OCI-LY7 (cell line): ENCODE results near the gene ZBTB3. TPM values are rescaled to one million over a fixed set of nuclear protein-coding genes. Genes with fewer than 3 reads are reported as not detected.

Experiments
- BruUV-seq: library from RNA; stranded (reverse); fragments of 400-500 nt; replicated peaks from 2 replicates; lab custom pipeline; 2021; lab: Mats Ljungman, UMichigan
- CTCF ChIA-PET: fragments of 300-600 bp; sonication (Branson Sonifier 250); formaldehyde crosslinking; loops from one replicate; lab custom pipeline; 2022; ENCODE audit warnings: antibody characterized with exemption; ENCODE audit not compliant: unreplicated experiment; lab: Charles Lee
- POLR2A ChIA-PET: fragments of 300-600 bp; sonication (Branson Sonifier 250); formaldehyde crosslinking; loops from one replicate; lab custom pipeline; 2022; ENCODE audit warnings: antibody characterized with exemption; lab: Charles Lee
- DNase-seq: peaks from one replicate; pipeline ENCODE4 v3.0.0-alpha.2; 2015; ENCODE audit warnings: low spot score
- H2AFZ ChIP-seq: fragments of 200-600 bp; sonication (generic), shearing (Covaris generic); 2 replicates; pipeline ENCODE4 v1.6.1; 2014; ENCODE audit warnings: mild to moderate bottlenecking, antibody characterized with exemption, low read length, moderate library complexity
- H3K27ac ChIP-seq: fragments of 200-600 bp; sonication (generic); 2 replicates; pipeline ENCODE4 v1.5.1; 2014; ENCODE audit warnings: mixed run types, low read depth, mild to moderate bottlenecking, moderate library complexity, low read length, inconsistent platforms; ENCODE audit not compliant: poor library complexity, severe bottlenecking
- H3K36me3 ChIP-seq: fragments of 200-600 bp; sonication (generic); 2 replicates; pipeline ENCODE4 v1.6.1; 2014; ENCODE audit warnings: mild to moderate bottlenecking, antibody characterized with exemption, low read length, moderate library complexity, mixed read lengths; ENCODE audit not compliant: insufficient read depth
- H3K4me1 ChIP-seq: fragments of 200-600 bp; sonication (generic); 2 replicates; pipeline ENCODE4 v1.5.1; 2014; ENCODE audit warnings: mild to moderate bottlenecking, low read length; ENCODE audit not compliant: insufficient read depth, poor library complexity, severe bottlenecking
- H3K4me2 ChIP-seq: fragments of 200-600 bp; sonication (generic); 2 replicates; pipeline ENCODE4 v1.6.1; 2014; ENCODE audit warnings: mild to moderate bottlenecking, low read length
- H3K4me3 ChIP-seq: fragments of 200-600 bp; sonication (generic); 2 replicates; pipeline ENCODE4 v1.5.1; 2014; ENCODE audit warnings: mild to moderate bottlenecking, low read depth, low read length; ENCODE audit not compliant: poor library complexity, severe bottlenecking
- H3K79me2 ChIP-seq: fragments of 200-600 bp; sonication (generic); 2 replicates; pipeline ENCODE4 v1.6.1; 2016; ENCODE audit warnings: low read depth, mild to moderate bottlenecking, low read length, moderate library complexity, mixed read lengths; ENCODE audit not compliant: insufficient read depth
- H3K9me2 ChIP-seq: fragments of 200-600 bp; sonication (generic); 2 replicates; pipeline ENCODE4 v1.6.1; 2016; ENCODE audit warnings: mild to moderate bottlenecking, low read length, mixed read lengths; ENCODE audit not compliant: insufficient read depth
- H3K9me3 ChIP-seq: fragments of 200-600 bp; sonication (generic); 2 replicates; pipeline ENCODE4 v1.6.1; 2014; ENCODE audit warnings: mild to moderate bottlenecking, mixed run types, low read length, mixed read lengths
- H4K20me1 ChIP-seq: fragments of 200-600 bp; sonication (generic); 2 replicates; pipeline ENCODE4 v1.6.1; 2014; ENCODE audit warnings: mild to moderate bottlenecking, antibody characterized with exemption, low read length, moderate library complexity, mixed read lengths; ENCODE audit not compliant: insufficient read depth
- EZH2phosphoT487 ChIP-seq: fragments of 200-600 bp; sonication (generic); IDR thresholded peaks from 2 replicates; pipeline ENCODE4 v1.6.1; 2018; ENCODE audit warnings: low read depth, borderline replicate concordance, mild to moderate bottlenecking, mixed run types, antibody characterized with exemption, low read length, moderate library complexity, mixed read lengths
- intact Hi-C: fragments of 100-400 bp; cut with micrococcal nuclease; formaldehyde crosslinking; loops from one replicate; pipeline ENCODE4 v1.10.0; 2022; ENCODE audit not compliant: unreplicated experiment
- total RNA-seq, 2 experiments: library from RNA; depleted of rRNA in 1 of 2; stranded (reverse); fragments of >200 nt in 1 of 2; shearing (Covaris generic) in 1 of 2; gene quantifications; 2 replicates each; pipeline ENCODE4 v1.2.3, GENCODE V29; 2014 to 2022
- TF ChIP-seq, protein P1 (sequence below): fragments of 200-600 bp; sonication (generic); conservative IDR thresholded peaks from 2 replicates; pipeline ENCODE4 v1.5.1; 2014; ENCODE audit warnings: mild to moderate bottlenecking, antibody characterized with exemption, low read length, moderate library complexity, mixed read lengths

ZBTB3 gene
- total RNA-seq, 2 experiments from 2014 or later = 11.3 to 11.8 TPM

DNA sequence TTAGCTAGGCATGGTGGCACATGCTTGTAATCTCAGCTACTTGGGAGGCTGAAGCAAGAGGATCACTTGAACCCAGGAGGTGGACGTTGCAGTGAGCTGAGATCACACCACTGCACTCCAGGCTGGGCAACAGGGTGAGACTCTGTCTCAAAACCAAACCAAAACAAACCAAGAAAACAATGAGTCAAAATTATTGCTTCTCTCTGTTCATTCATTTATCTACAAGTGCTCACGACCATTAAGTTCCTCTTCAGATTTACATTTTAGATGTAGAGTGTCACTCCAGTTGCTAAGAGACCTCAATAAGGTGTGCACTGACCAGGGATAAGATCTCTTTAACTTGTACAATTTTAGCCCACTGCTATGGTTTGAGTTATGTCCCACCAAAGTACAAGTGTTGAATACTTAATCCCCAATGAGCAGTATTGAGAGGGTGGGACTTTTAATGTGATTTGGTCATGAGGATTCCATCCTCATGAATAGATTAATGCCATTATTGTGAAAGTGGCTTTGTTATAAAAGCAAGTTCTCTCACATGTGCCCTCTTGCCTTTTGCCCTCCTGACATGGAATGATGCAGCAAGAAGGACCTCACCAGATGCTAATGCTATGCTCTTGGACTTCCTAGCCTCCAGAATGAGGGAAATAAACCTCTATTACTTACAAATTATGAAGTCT, 34.5 kb downstream of the ZBTB3 start:
- Histone ChIP-seq H3K4me1 (peaks cover 7% of the 10 kb centered on the region), H3K4me3 (no peak overlapping the region), H3K79me2 (peaks cover 48% of the 10 kb centered on the region), H3K4me2 (no peak overlapping the region), H3K9me2 (no peaks in the 10 kb centered on the region), H4K20me1 (peaks cover 15% of the 10 kb centered on the region), H3K36me3 (peaks cover 99% of the 10 kb centered on the region), H2AFZ (no peak overlapping the region), H3K9me3 (no peaks in the 10 kb centered on the region), H3K27ac (no peak overlapping the region)
- no peak for TF ChIP-seq EZH2phosphoT487
- intact Hi-C loops = no loop called here
- no TSS peak for BruUV-seq
- ChIA-PET CTCF (no interaction called here), POLR2A (interaction anchor here (0.7 kb wide), 1 partner anchor 11 kb away, joined by 4 read pairs; no protein-coding TSS in a partner anchor)
- DNase-seq = no peak

DNA sequence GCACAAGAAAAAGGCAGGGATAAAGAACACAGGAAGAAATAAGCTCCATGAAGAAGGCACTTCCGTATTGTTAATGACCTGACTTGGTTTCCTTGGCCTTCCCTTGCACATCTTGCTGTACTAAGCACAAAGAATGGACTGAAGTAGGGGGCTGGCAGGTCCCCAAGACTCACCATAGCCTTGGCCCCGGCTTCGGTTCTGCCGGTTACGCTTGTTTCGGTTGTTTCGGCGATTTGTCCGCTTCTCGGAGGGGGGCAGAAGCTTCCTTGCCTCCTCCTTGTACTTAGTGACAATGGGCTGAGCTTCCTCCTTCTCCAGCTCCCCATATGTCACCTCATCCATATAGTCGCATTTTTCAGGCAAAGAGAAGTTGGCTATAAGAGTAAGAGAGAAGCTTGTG, 37.1 kb downstream of the ZBTB3 start:
- ChIA-PET POLR2A (interaction anchor here (0.9 kb wide), 1 partner anchor 118 kb away, joined by 3 read pairs; no protein-coding TSS in a partner anchor), CTCF (interaction anchor here (1.1 kb wide), 1 partner anchor 11 kb away, joined by 3 read pairs; the partner anchor contains the start of gene HNRNPUL2)
- Histone ChIP-seq H3K9me3 (no peaks in the 10 kb centered on the region), H3K4me1 (peaks cover 12% of the 10 kb centered on the region), H3K4me3 (no peak overlapping the region), H3K79me2 (peaks cover 21% of the 10 kb centered on the region; the same call in 1 of the 2 replicates), H2AFZ (no peak overlapping the region), H4K20me1 (no peaks in the 10 kb centered on the region), H3K27ac (no peak overlapping the region), H3K4me2 (no peak overlapping the region), H3K9me2 (no peaks in the 10 kb centered on the region), H3K36me3 (peaks cover 99% of the 10 kb centered on the region)
- TF ChIP-seq, protein P1, sequence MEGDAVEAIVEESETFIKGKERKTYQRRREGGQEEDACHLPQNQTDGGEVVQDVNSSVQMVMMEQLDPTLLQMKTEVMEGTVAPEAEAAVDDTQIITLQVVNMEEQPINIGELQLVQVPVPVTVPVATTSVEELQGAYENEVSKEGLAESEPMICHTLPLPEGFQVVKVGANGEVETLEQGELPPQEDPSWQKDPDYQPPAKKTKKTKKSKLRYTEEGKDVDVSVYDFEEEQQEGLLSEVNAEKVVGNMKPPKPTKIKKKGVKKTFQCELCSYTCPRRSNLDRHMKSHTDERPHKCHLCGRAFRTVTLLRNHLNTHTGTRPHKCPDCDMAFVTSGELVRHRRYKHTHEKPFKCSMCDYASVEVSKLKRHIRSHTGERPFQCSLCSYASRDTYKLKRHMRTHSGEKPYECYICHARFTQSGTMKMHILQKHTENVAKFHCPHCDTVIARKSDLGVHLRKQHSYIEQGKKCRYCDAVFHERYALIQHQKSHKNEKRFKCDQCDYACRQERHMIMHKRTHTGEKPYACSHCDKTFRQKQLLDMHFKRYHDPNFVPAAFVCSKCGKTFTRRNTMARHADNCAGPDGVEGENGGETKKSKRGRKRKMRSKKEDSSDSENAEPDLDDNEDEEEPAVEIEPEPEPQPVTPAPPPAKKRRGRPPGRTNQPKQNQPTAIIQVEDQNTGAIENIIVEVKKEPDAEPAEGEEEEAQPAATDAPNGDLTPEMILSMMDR = no peak
- no peak for TF ChIP-seq EZH2phosphoT487
- intact Hi-C loops = no loop called here
- no TSS peak for BruUV-seq
- DNase-seq = no peak

DNA sequence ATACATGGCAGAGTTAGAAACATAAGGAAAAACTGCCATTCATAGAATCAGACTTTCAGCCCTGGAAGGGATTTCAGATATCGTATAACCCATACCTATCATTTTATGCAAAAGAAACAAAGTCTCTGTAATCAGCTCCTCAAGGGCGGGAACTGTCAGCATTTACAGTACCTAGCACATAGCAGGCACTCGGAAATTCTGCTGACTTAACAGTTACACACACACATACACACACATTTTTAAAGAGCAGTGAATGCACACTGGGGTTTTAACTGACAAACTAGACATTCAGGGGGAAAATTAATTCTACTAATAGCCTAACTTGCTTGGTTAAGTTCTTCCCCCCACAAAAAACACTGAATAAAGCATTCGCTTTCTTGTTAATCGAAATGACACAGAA, 37.8 kb downstream of the ZBTB3 start:
- peaks cover 12% of the 10 kb centered on the region for H3K4me1 ChIP-seq
- no peaks in the 10 kb centered on the region for H3K9me2 ChIP-seq
- H2AFZ ChIP-seq = no peak overlapping the region
- intact Hi-C loops = no loop called here
- no peak for DNase-seq
- CTCF ChIA-PET = no interaction called here
- H3K79me2 ChIP-seq = peaks cover 15% of the 10 kb centered on the region; the same call in 1 of the 2 replicates
- H3K4me2 ChIP-seq = no peak overlapping the region
- POLR2A ChIA-PET = interaction anchor here (0.9 to 1.2 kb wide), 2 partner anchors 11 to 117 kb away, joined by 3 to 6 read pairs; partner anchors contain the start of gene HNRNPUL2
- peaks cover 99% of the 10 kb centered on the region for H3K36me3 ChIP-seq
- BruUV-seq = no TSS peak
- H3K9me3 ChIP-seq = no peaks in the 10 kb centered on the region
- H3K27ac ChIP-seq = no peak overlapping the region
- TF ChIP-seq EZH2phosphoT487 = no peak
- TF ChIP-seq, protein P1 = no peak
- H4K20me1 ChIP-seq = no peaks in the 10 kb centered on the region
- H3K4me3 ChIP-seq = no peak overlapping the region
